Thyroid gland (tissue), 4 donors: ENCODE measurements around the gene HIVEP1.

Experiments
- POLR2A ChIP-seq, 2 donors: fragments of 450-650 bp; IDR thresholded peaks; one replicate each; pipeline ENCODE4 v1.6.1; 2017; ENCODE audit warnings: antibody characterized with exemption in 2 of 2, mild to moderate bottlenecking in 2 of 2, moderate library complexity in 1 of 2
- TF ChIP-seq, protein P1 (sequence below), 6 experiments: fragments of 200-600 bp in 3 of 6; fragments of 450-650 bp in 3 of 6; sonication (generic) in 3 of 6; IDR thresholded peaks; one replicate each; pipeline ENCODE4 v1.5.1; 2016 to 2019; ENCODE audit warnings: antibody characterized with exemption in 6 of 6, mild to moderate bottlenecking in 2 of 6, inconsistent platforms in 1 of 6, moderate library complexity in 1 of 6

DNA sequence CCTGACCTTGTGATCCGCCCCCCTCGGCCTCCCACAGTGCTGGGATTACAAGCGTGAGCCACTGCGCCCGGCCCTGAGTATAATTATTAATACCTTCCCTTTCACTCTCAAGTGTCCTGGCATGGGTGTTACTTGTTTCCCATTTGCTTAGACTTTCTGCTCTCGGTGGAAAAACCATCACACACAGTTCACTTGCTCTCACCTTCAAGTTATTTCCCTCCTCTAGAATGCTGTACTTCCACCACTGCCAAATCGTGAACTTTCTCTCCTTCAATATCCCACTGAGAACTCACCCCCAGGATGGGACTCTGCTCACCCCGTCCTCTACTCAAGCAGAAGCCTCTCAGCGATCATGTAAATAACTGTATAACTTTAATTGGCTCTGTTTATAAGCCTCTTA, 4.6 kb upstream of the HIVEP1 start:
- TF ChIP-seq, protein P1, sequence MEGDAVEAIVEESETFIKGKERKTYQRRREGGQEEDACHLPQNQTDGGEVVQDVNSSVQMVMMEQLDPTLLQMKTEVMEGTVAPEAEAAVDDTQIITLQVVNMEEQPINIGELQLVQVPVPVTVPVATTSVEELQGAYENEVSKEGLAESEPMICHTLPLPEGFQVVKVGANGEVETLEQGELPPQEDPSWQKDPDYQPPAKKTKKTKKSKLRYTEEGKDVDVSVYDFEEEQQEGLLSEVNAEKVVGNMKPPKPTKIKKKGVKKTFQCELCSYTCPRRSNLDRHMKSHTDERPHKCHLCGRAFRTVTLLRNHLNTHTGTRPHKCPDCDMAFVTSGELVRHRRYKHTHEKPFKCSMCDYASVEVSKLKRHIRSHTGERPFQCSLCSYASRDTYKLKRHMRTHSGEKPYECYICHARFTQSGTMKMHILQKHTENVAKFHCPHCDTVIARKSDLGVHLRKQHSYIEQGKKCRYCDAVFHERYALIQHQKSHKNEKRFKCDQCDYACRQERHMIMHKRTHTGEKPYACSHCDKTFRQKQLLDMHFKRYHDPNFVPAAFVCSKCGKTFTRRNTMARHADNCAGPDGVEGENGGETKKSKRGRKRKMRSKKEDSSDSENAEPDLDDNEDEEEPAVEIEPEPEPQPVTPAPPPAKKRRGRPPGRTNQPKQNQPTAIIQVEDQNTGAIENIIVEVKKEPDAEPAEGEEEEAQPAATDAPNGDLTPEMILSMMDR (IDR thresholded peaks at IDR 0.05) = no peak
- TF ChIP-seq POLR2A (IDR thresholded peaks at IDR 0.05) = no peak
